Measurements from ENCODE around the gene UGT2B7.

The UGT2B7 gene

GRCh38 chr4:69075061-69075792 lies 21.0 kb upstream of the UGT2B7 start:
- Histone ChIP-seq H3K27me3 (no peaks in the 10 kb centered on the region), H3K4me1 (no peaks in the 10 kb centered on the region), H3K4me3 (ENCODE audit: low read depth, low read length) (no peak overlapping the region), H3K36me3 (no peaks in the 10 kb centered on the region), H3K9me3 (no peaks in the 10 kb centered on the region)
- TF ChIP-seq CTCF (IDR thresholded peaks at IDR 0.05; ENCODE audit: low read depth, low read length) = no peak
- no peak for DNase-seq

DNA sequence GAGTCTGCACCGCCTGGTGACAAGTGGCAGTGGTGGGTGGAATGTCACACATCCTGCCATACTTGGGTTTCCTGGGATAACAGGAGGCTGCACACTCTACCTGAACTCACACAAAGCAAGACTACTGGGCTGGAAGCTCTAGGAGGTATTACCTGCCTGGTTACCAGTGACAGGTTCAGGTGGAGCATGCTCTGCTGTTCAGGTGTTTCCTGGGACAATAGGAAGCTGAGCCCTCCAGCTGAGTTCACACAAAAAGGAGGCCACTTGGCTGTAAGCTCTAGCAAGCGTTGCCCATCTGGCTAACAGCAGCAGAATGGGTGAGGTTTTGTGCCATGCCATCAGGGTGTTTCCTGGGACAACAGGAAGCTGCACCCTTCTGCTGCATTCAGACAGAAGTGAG lies 17.4 kb upstream of the UGT2B7 start:
- no peaks in the 10 kb centered on the region for H3K4me1 ChIP-seq
- no peak overlapping the region for H3K4me3 ChIP-seq (ENCODE audit: low read depth, low read length)
- DNase-seq = no peak
- H3K27me3 ChIP-seq = no peaks in the 10 kb centered on the region
- no peaks in the 10 kb centered on the region for H3K9me3 ChIP-seq
- no peak for TF ChIP-seq CTCF (IDR thresholded peaks at IDR 0.05; ENCODE audit: low read depth, low read length)
- H3K36me3 ChIP-seq = no peaks in the 10 kb centered on the region

DNA sequence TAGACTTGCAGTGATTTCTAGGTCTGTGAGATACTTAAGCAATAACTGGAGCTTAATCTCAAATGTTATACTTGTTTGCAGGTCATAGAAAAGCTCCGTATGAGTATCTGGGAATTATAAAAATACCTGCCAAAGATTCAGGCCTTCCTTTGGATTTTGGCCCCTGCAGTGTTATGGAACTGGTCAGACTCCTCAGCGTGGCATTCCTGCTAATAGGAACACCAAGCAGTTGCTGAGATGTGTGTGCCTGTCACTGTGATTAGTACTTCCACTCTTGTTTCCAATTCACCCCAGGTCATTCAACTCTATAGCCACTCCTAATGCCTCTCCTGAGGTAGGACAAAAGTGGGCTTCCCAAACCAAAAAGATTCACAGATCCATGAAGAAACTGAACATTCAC lies 7.8 kb upstream of the UGT2B7 start:
- Histone ChIP-seq H3K4me1 (no peaks in the 10 kb centered on the region), H3K36me3 (no peaks in the 10 kb centered on the region), H3K9me3 (no peaks in the 10 kb centered on the region), H3K4me3 (ENCODE audit: low read depth, low read length) (no peak overlapping the region), H3K27me3 (no peaks in the 10 kb centered on the region)
- no peak for DNase-seq
- no peak for TF ChIP-seq CTCF (IDR thresholded peaks at IDR 0.05; ENCODE audit: low read depth, low read length)

- TF ChIP-seq CTCF (IDR thresholded peaks at IDR 0.05; ENCODE audit: low read depth, low read length) = no peak
- no peaks in the 10 kb centered on the region for H3K9me3 ChIP-seq
- H3K36me3 ChIP-seq = no peaks in the 10 kb centered on the region
- H3K27me3 ChIP-seq = no peaks in the 10 kb centered on the region
- DNase-seq = no peak
- H3K4me1 ChIP-seq = no peaks in the 10 kb centered on the region
- no peak overlapping the region for H3K4me3 ChIP-seq (ENCODE audit: low read depth, low read length)
Measured at GRCh38 chr4:69089388-69089787, 6.9 kb upstream of the UGT2B7 start.

DNA sequence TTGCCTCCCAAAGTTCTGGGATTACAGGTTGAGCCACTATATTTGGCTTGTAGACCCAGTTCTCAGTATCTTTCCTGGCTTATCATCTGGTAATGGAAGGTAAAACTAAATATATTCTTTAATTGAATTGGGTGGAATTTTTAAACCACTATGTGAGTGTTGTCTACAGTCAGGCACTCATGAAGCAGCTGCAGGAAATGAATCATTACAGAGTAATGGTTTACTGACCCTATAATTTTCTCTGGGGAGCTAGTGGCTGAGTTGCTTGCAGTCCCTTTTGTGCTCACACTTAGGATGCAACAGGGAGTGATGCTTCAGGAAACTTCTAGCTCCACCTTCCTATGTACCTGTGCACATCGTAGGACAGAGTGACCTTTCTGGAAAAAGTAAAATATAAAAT lies 4.1 kb upstream of the UGT2B7 start:
- Histone ChIP-seq H3K36me3 (no peaks in the 10 kb centered on the region), H3K9me3 (no peaks in the 10 kb centered on the region), H3K27me3 (no peaks in the 10 kb centered on the region), H3K4me1 (no peaks in the 10 kb centered on the region), H3K4me3 (ENCODE audit: low read depth, low read length) (no peak overlapping the region)
- no peak for DNase-seq
- no peak for TF ChIP-seq CTCF (IDR thresholded peaks at IDR 0.05; ENCODE audit: low read depth, low read length)

- H3K36me3 ChIP-seq = no peaks in the 10 kb centered on the region
- H3K9me3 ChIP-seq = no peaks in the 10 kb centered on the region
- no peak for TF ChIP-seq CTCF (IDR thresholded peaks at IDR 0.05; ENCODE audit: low read depth, low read length)
- H3K4me3 ChIP-seq (ENCODE audit: low read depth, low read length) = no peak overlapping the region
- H3K4me1 ChIP-seq = no peaks in the 10 kb centered on the region
- H3K27me3 ChIP-seq = no peaks in the 10 kb centered on the region
- DNase-seq = no peak
Measured at GRCh38 chr4:69092980-69093568, 3.2 kb upstream of the UGT2B7 start.
